ENCODE measurements around the gene CRYZL1. TPM values are rescaled to one million over a fixed set of nuclear protein-coding genes. Genes with fewer than 3 reads are reported as not detected.

CRYZL1 gene
- total RNA-seq, 1 donor from 2014 or later: 24.9 TPM

DNA sequence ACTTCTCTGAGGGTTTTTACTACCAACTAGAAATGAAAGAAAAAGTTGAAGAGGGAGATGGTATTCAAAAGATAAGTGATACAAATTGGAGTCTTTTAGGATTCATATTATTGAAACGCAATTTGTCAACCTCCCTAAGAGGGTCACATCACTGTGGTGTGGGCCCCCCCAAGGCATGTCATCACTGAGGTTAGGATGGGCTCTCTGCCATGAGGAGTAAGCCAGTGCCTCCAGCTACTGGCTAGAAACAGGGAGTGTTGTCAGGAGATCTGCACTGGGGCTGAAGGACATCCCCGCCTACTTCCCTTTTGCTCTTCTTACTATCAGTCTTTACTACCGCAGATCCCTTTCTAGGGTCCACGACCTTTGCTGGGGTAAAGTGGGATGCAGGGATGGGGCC lies 26.6 kb upstream of the CRYZL1 start:
- Histone ChIP-seq H3K27ac (replicated peaks) (no peak overlapping the region), H3K9me3 (replicated peaks) (no peaks in the 10 kb centered on the region), H3K4me3 (no peak overlapping the region), H3K27me3 (ENCODE audit: low read depth) (no peaks in the 10 kb centered on the region), H3K4me1 (peaks cover 30% of the 10 kb centered on the region), H3K36me3 (no peaks in the 10 kb centered on the region)
- intact Hi-C loops (cut with micrococcal nuclease): no loop called here
- no peak for TF ChIP-seq CTCF (IDR thresholded peaks at IDR 0.05; ENCODE audit: borderline replicate concordance)
- no peak for DNase-seq

- no peak for DNase-seq
- Histone ChIP-seq H3K27ac (replicated peaks) (no peak overlapping the region), H3K4me3 (no peak overlapping the region), H3K4me1 (peaks cover 28% of the 10 kb centered on the region), H3K27me3 (ENCODE audit: low read depth) (no peaks in the 10 kb centered on the region), H3K36me3 (no peaks in the 10 kb centered on the region), H3K9me3 (replicated peaks) (no peaks in the 10 kb centered on the region)
- intact Hi-C loops (cut with micrococcal nuclease): no loop called here
- TF ChIP-seq CTCF (IDR thresholded peaks at IDR 0.05; ENCODE audit: borderline replicate concordance): no peak
Observed at GRCh38 chr21:33667636-33668035, 26.1 kb upstream of the CRYZL1 start.

DNA sequence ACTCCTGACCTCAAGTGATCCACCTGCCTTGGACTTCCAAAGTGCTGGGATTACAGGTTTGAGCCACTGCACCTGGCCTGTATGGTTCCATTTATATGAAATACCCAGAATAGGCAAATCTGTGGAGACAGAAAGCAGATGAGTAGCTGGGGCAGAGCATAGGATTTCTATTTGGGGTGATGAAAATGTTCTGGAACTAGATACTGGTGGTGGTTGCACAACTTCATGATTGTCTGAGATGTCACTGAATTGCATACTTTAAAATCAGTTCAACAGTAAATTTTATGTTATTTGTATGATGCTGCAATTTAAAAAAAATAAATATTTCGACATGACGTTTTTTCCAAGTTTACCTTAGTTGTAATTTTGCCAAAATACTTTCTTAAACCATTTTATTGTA lies 24.6 kb upstream of the CRYZL1 start:
- Histone ChIP-seq H3K27ac (replicated peaks) (no peak overlapping the region), H3K9me3 (replicated peaks) (no peaks in the 10 kb centered on the region), H3K27me3 (ENCODE audit: low read depth) (no peaks in the 10 kb centered on the region), H3K4me1 (peaks cover 26% of the 10 kb centered on the region), H3K4me3 (no peak overlapping the region), H3K36me3 (no peaks in the 10 kb centered on the region)
- TF ChIP-seq CTCF (IDR thresholded peaks at IDR 0.05; ENCODE audit: borderline replicate concordance): no peak
- intact Hi-C loops (cut with micrococcal nuclease): no loop called here
- no peak for DNase-seq

GRCh38 chr21:33664135-33664534 lies 22.6 kb upstream of the CRYZL1 start:
- H3K27ac ChIP-seq (replicated peaks): no peak overlapping the region
- H3K4me3 ChIP-seq: no peak overlapping the region
- no peak for DNase-seq
- no peak for TF ChIP-seq CTCF (IDR thresholded peaks at IDR 0.05; ENCODE audit: borderline replicate concordance)
- H3K27me3 ChIP-seq (ENCODE audit: low read depth): no peaks in the 10 kb centered on the region
- H3K36me3 ChIP-seq: no peaks in the 10 kb centered on the region
- intact Hi-C loops (cut with micrococcal nuclease): no loop called here
- peaks cover 28% of the 10 kb centered on the region for H3K4me1 ChIP-seq
- no peaks in the 10 kb centered on the region for H3K9me3 ChIP-seq (replicated peaks)

- intact Hi-C loops (cut with micrococcal nuclease): no loop called here
- no peak for DNase-seq
- Histone ChIP-seq H3K36me3 (no peaks in the 10 kb centered on the region), H3K4me3 (no peak overlapping the region), H3K27me3 (ENCODE audit: low read depth) (no peaks in the 10 kb centered on the region), H3K9me3 (replicated peaks) (no peaks in the 10 kb centered on the region), H3K27ac (replicated peaks) (no peak overlapping the region), H3K4me1 (peaks cover 32% of the 10 kb centered on the region)
- no peak for TF ChIP-seq CTCF (IDR thresholded peaks at IDR 0.05; ENCODE audit: borderline replicate concordance)
Observed at GRCh38 chr21:33663241-33663640, 21.7 kb upstream of the CRYZL1 start.

- Histone ChIP-seq H3K4me1 (peaks cover 30% of the 10 kb centered on the region), H3K27ac (replicated peaks) (no peak overlapping the region), H3K36me3 (no peaks in the 10 kb centered on the region), H3K4me3 (no peak overlapping the region), H3K9me3 (replicated peaks) (no peaks in the 10 kb centered on the region), H3K27me3 (ENCODE audit: low read depth) (no peaks in the 10 kb centered on the region)
- TF ChIP-seq CTCF (IDR thresholded peaks at IDR 0.05; ENCODE audit: borderline replicate concordance): no peak
- no peak for DNase-seq
- intact Hi-C loops (cut with micrococcal nuclease): no loop called here
Observed at GRCh38 chr21:33662046-33662445, 20.5 kb upstream of the CRYZL1 start.
